Naive thymus-derived CD8-positive, alpha-beta T cell (primary cell): ENCODE measurements around the gene METTL23. TPM values are rescaled to one million over a fixed set of nuclear protein-coding genes. Genes with fewer than 3 reads are reported as not detected.
"Not testable (repeated sequence)": the region's sequence is repeated elsewhere in the genome, so short reads cannot be mapped to it uniquely, and the experiment has no call there.

ENCODE experiments used
- ATAC-seq, 2 donors: fragments of 150-1000 bp; cut with Tn5 transposase in 1 of 2; sonication (Bioruptor Pico), chemical (Tn5 transposase) in 1 of 2; 1 replicate in 1 of 2; 2 replicates in 1 of 2; pipeline ENCODE4 v1.10.0; 2021; ENCODE audit warnings: mild to moderate bottlenecking in 2 of 2, moderate library complexity in 2 of 2
- POLR2A ChIA-PET: fragments of 350-600 bp; sonication (Branson Sonifier 250); formaldehyde crosslinking; loops from one replicate; lab custom pipeline; 2021; ENCODE audit warnings: antibody characterized with exemption; lab: Charles Lee
- DNase-seq, 10 donors: peaks; one replicate each; pipeline versions ENCODE4 v3.0.0 to v3.0.0-alpha.2; 2020 to 2022
- H3K27ac Mint-ChIP-seq, 10 donors: one replicate each; pipeline ENCODE4 v1.8.0; 2020 to 2022; ENCODE audit warnings: mild to moderate bottlenecking in 10 of 10, mixed read lengths in 10 of 10, moderate library complexity in 4 of 10, inconsistent platforms in 1 of 10
- H3K27me3 Mint-ChIP-seq, 5 donors: one replicate each; pipeline ENCODE4 v1.8.0; 2021 to 2022; ENCODE audit warnings: mixed read lengths in 5 of 5
- H3K36me3 Mint-ChIP-seq, 3 donors: one replicate each; pipeline ENCODE4 v1.8.0; 2020 to 2022; ENCODE audit warnings: mixed read lengths in 3 of 3, mild to moderate bottlenecking in 2 of 3, inconsistent platforms in 1 of 3
- H3K4me1 Mint-ChIP-seq, 4 donors: one replicate each; pipeline ENCODE4 v1.8.0; 2021 to 2022; ENCODE audit warnings: mixed read lengths in 4 of 4
- H3K4me3 Mint-ChIP-seq, 10 donors: one replicate each; pipeline ENCODE4 v1.8.0; 2020 to 2022; ENCODE audit warnings: mild to moderate bottlenecking in 10 of 10, mixed read lengths in 10 of 10, moderate library complexity in 6 of 10, inconsistent platforms in 1 of 10
- H3K9me3 Mint-ChIP-seq, 9 donors: one replicate each; pipeline ENCODE4 v1.8.0; 2020 to 2022; ENCODE audit warnings: mixed read lengths in 9 of 9, mild to moderate bottlenecking in 3 of 9, inconsistent platforms in 1 of 9, moderate library complexity in 1 of 9
- polyA plus RNA-seq, 3 donors: library from polyadenylated mRNA; unstranded; fragments of 300-500 nt; fragmentation: Illumina TruSeq; gene quantifications; one replicate each; pipeline ENCODE4 v1.2.3, GENCODE V29; 2021
- total RNA-seq, 8 experiments: library from RNA in 2 of 8; stranded (reverse) in 2 of 8; gene quantifications; one replicate each; pipeline ENCODE4 v1.2.3 and lab custom pipeline; 2021 to 2026

The METTL23 gene
- total and polyA plus RNA-seq, 5 experiments from 2014 or later, result 86.2 to 154 (median 140) TPM

DNA sequence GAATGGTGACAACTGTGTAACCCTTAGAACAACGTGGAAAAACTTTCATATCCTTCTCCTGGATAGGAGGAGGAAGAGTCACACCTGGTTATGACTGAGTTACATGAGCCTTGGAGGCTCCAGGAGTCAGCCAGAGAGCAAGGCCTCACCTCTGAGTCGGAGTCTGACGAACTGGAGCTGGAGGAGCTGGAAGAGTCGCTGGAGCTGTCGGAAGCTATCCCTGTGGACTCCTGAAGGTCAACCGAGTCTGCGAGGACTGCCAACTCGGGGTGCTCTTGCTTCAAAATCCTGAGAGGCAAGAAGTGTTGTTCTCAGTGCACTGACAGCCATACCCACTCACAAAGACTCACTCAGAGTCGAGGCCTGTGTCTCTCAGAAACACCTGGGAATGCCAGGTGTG is 6.4 kb upstream of the METTL23 start:
- H3K36me3 Mint-ChIP-seq, result peaks cover 0 to 95% (median 34%) of the 10 kb centered on the region in 3 donors
- no peaks in the 10 kb centered on the region for H3K27me3 Mint-ChIP-seq
- no peak overlapping the region for H3K4me3 Mint-ChIP-seq
- H3K27ac Mint-ChIP-seq, result peak overlapping the region in 2 of 10 donors; percentile 41 to 66
- no peaks in the 10 kb centered on the region for H3K9me3 Mint-ChIP-seq
- POLR2A ChIA-PET, result interaction anchor here (1.1 kb wide), 1 partner anchor 48 kb away, joined by 3 read pairs; no protein-coding TSS in a partner anchor
- DNase-seq (no peak), ATAC-seq (no peak)
- peaks cover 18 to 66% (median 39%) of the 10 kb centered on the region in 4 donors for H3K4me1 Mint-ChIP-seq

- H3K27ac Mint-ChIP-seq, result peak overlapping the region in 6 of 10 donors; percentile 5 to 73 (median 48)
- POLR2A ChIA-PET, result interaction anchor here (0.5 to 9.3 kb wide), 2 partner anchors 17 to 32 kb away, joined by 4 to 184 read pairs; partner anchors contain the start of genes MFSD11 and SRSF2
Measured at GRCh38 chr17:76720941-76721340, 5.7 kb upstream of the METTL23 start.

GRCh38 chr17:76721463-76721862 is 5.2 kb upstream of the METTL23 start:
- no peaks in the 10 kb centered on the region for H3K9me3 Mint-ChIP-seq
- H3K27me3 Mint-ChIP-seq, result no peaks in the 10 kb centered on the region
- H3K36me3 Mint-ChIP-seq, result peaks cover 0 to 90% (median 32%) of the 10 kb centered on the region in 3 donors
- ATAC-seq, result no peak
- peaks cover 13 to 62% (median 36%) of the 10 kb centered on the region in 4 donors for H3K4me1 Mint-ChIP-seq
- DNase-seq, result no peak
- peak overlapping the region in 6 of 10 donors; percentile 16 to 79 (median 62) for H3K27ac Mint-ChIP-seq
- peak overlapping the region in 1 of 10 donors; percentile 18 for H3K4me3 Mint-ChIP-seq
- POLR2A ChIA-PET, result interaction anchor here (0.5 to 9.3 kb wide), 3 partner anchors 16 to 528 kb away, joined by 3 to 184 read pairs (median 4); partner anchors contain the start of genes MFSD11 and SRSF2

More at GRCh38 chr17:76720941-76721340, 5.7 kb upstream of the METTL23 start:
- no peaks in the 10 kb centered on the region for H3K27me3 Mint-ChIP-seq
- peak overlapping the region in 1 of 10 donors; percentile 10 for H3K4me3 Mint-ChIP-seq
- no peaks in the 10 kb centered on the region for H3K9me3 Mint-ChIP-seq
- DNase-seq (no peak), ATAC-seq (no peak)
- peaks cover 0 to 93% (median 32%) of the 10 kb centered on the region in 3 donors for H3K36me3 Mint-ChIP-seq
- peaks cover 15 to 65% (median 39%) of the 10 kb centered on the region in 4 donors for H3K4me1 Mint-ChIP-seq

- DNase-seq, result no peak
- ATAC-seq, result no peak
- peak overlapping the region in 2 of 10 donors; percentile 25 to 78 for H3K27ac Mint-ChIP-seq
- H3K4me1 Mint-ChIP-seq, result peaks cover 12 to 56% (median 34%) of the 10 kb centered on the region in 4 donors
- peaks cover 0 to 84% (median 30%) of the 10 kb centered on the region in 3 donors for H3K36me3 Mint-ChIP-seq
- POLR2A ChIA-PET, result interaction anchor here (0.6 to 9.3 kb wide), 3 partner anchors 15 to 528 kb away, joined by 3 to 184 read pairs (median 5); partner anchors contain the start of genes MFSD11 and SRSF2
- H3K27me3 Mint-ChIP-seq, result no peaks in the 10 kb centered on the region
- no peak overlapping the region for H3K4me3 Mint-ChIP-seq
- no peaks in the 10 kb centered on the region for H3K9me3 Mint-ChIP-seq
Measured at GRCh38 chr17:76722279-76722678, 4.4 kb upstream of the METTL23 start.

DNA sequence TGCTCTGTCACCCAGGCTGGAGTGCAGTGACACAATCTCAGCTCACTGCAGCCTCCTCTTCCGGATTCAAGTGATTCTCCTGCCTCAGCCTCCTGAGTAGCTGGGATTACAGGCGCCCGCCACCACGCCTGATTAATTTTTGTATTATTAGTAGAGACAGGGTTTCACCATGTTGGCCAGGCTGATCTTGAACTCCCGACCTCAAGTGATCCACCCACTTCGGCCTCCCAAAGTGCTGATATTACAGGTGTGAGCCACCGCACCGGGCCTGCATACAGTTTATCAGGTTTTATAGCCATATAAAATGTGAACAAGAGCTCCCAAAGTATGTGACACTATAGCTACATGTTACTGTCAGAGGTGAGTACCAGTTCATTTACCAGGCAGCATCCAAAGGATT is 3.7 kb upstream of the METTL23 start:
- H3K27me3 Mint-ChIP-seq, result not testable (repeated sequence)
- H3K4me3 Mint-ChIP-seq, result peak overlapping the region in 3 of 10 donors; percentile 19 to 45 (median 24)
- POLR2A ChIA-PET, result interaction anchor here (0.5 to 9.3 kb wide), 6 partner anchors 10 to 1196 kb away, joined by 3 to 184 read pairs (median 3); partner anchors contain the start of genes MFSD11 and SRSF2

GRCh38 chr17:76723812-76724211 is 2.8 kb upstream of the METTL23 start:
- Mint-ChIP-seq H3K27ac (peak overlapping the region in 4 of 10 donors; percentile 14 to 52 (median 38)), H3K9me3 (no peaks in the 10 kb centered on the region), H3K4me1 (peaks cover 16 to 67% (median 44%) of the 10 kb centered on the region in 4 donors), H3K27me3 (no peaks in the 10 kb centered on the region), H3K4me3 (peak overlapping the region in 5 of 10 donors; percentile 36 to 98 (median 52)), H3K36me3 (peaks cover 0 to 74% (median 24%) of the 10 kb centered on the region in 3 donors)
- POLR2A ChIA-PET, result interaction anchor here (1.1 to 9.3 kb wide), 2 partner anchors 11 to 14 kb away, joined by 3 to 184 read pairs; partner anchors contain the start of genes MFSD11 and SRSF2
- DNase-seq (no peak), ATAC-seq (no peak)

More for the DNA sequence above, 3.7 kb upstream of the METTL23 start:
- peak overlapping the region in 3 of 10 donors; percentile 25 to 58 (median 43) for H3K27ac Mint-ChIP-seq
- peaks cover 0 to 82% (median 29%) of the 10 kb centered on the region in 3 donors for H3K36me3 Mint-ChIP-seq
- DNase-seq, ATAC-seq, H3K9me3 Mint-ChIP-seq: not testable (repeated sequence)
- H3K4me1 Mint-ChIP-seq, result peaks cover 16 to 61% (median 39%) of the 10 kb centered on the region in 4 donors

- ATAC-seq (peak; percentile 24 to 25), DNase-seq (peak in 9 of 10 donors; percentile 49 to 90 (median 66))
- peaks cover 15 to 78% (median 58%) of the 10 kb centered on the region in 4 donors for H3K4me1 Mint-ChIP-seq
- no peaks in the 10 kb centered on the region for H3K9me3 Mint-ChIP-seq
- POLR2A ChIA-PET, result interaction anchor here (0.6 to 9.3 kb wide), 12 partner anchors 9 to 1214 kb away, joined by 3 to 184 read pairs (median 8); partner anchors contain the start of genes MFSD11, MXRA7, PRPSAP1 and SRSF2
- H3K36me3 Mint-ChIP-seq, result peaks cover 0 to 72% (median 17%) of the 10 kb centered on the region in 3 donors
- no peaks in the 10 kb centered on the region for H3K27me3 Mint-ChIP-seq
- peak overlapping the region; percentile 91 to 99 (median 96) for H3K27ac Mint-ChIP-seq
- peak overlapping the region; percentile 91 to 99 (median 95) for H3K4me3 Mint-ChIP-seq
Measured at GRCh38 chr17:76725580-76726230, 934 bp upstream of the METTL23 start.

- POLR2A ChIA-PET, result interaction anchor here (0.6 to 9.3 kb wide), 11 partner anchors 9 to 416 kb away, joined by 3 to 184 read pairs (median 6); partner anchors contain the start of genes MFSD11, PRPSAP1 and SRSF2
- H3K27me3 Mint-ChIP-seq, result no peaks in the 10 kb centered on the region
Measured at GRCh38 chr17:76726231-76726775, 336 bp upstream of the METTL23 start, which contains the start of gene JMJD6. TSS of gene JMJD6 (minus strand) at chr17:76726606. CDS start at chr17:76726475, 131 bp downstream.

DNA sequence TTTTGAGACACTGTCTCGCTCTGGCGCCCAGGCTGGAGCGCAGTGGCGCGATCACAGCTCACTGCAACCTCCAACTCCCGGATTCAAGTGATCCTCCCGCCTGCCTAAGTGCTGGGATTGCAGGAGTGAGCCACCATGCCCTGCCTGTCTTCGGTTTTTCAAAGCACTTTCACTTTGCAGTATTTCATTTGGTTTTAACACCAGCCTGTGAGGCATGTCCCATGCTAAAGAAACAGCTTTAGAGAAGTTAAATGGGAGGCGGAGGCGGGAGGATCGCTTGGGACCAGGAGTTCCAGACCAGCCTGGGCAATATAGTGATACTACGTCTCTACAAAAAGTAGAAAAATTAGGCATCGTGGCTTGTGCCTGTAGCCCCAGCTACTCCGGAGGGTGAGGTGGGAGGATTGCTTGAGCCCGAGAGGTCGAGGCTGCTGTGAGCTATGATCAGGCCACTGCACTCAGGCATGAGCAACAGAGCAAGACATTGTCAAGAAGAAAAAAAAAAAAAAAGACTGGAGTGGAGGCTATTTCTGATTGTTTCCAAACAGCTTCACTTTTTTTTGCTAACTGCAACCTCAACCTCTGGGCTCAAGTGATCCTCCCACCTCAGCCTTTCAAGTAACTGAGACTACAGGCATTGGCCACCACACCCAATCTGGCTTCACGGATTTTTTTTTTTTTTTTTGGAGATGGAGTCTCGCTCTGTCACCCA is 1.3 kb downstream of the METTL23 start:
- no peaks in the 10 kb centered on the region for H3K27me3 Mint-ChIP-seq
- no peaks in the 10 kb centered on the region for H3K9me3 Mint-ChIP-seq
- peaks cover 13 to 79% (median 63%) of the 10 kb centered on the region in 4 donors for H3K4me1 Mint-ChIP-seq
- peaks cover 0 to 70% (median 9%) of the 10 kb centered on the region in 3 donors for H3K36me3 Mint-ChIP-seq
- DNase-seq (peak in 4 of 10 donors; percentile 23 to 49 (median 34)), ATAC-seq (no peak)
- POLR2A ChIA-PET, result interaction anchor here (0.5 to 9.3 kb wide), 26 partner anchors 10 to 1467 kb away, joined by 3 to 184 read pairs (median 4); partner anchors contain the start of genes MFSD11, MXRA7, PRPSAP1 and RECQL5
- peak overlapping the region; percentile 91 to 99 (median 97) for H3K4me3 Mint-ChIP-seq
- H3K27ac Mint-ChIP-seq, result peak overlapping the region; percentile 91 to 99 (median 98)

More at GRCh38 chr17:76726231-76726775, 336 bp upstream of the METTL23 start, which contains the start of gene JMJD6:
- Mint-ChIP-seq H3K9me3 (no peaks in the 10 kb centered on the region), H3K36me3 (peaks cover 0 to 70% (median 15%) of the 10 kb centered on the region in 3 donors), H3K4me3 (peak within 1 kb of the TSS; percentile 91 to 99 (median 97)), H3K27ac (peak within 1 kb of the TSS; percentile 91 to 99 (median 98)), H3K4me1 (peaks cover 13 to 75% (median 59%) of the 10 kb centered on the region in 4 donors)
- peak; percentile 81 to 85 for ATAC-seq
- peak in 5 of 10 donors; percentile 91 to 97 (median 94) for DNase-seq

GRCh38 chr17:76731800-76732733 is 5.4 kb downstream of the METTL23 start:
- not testable (repeated sequence) for DNase-seq, H3K9me3 Mint-ChIP-seq, H3K27me3 Mint-ChIP-seq, ATAC-seq
- Mint-ChIP-seq H3K4me1 (peaks cover 29 to 80% (median 71%) of the 10 kb centered on the region in 4 donors), H3K27ac (peak overlapping the region; percentile 56 to 97 (median 72)), H3K36me3 (peaks cover 21 to 76% (median 34%) of the 10 kb centered on the region in 3 donors), H3K4me3 (peak overlapping the region in 6 of 10 donors; percentile 22 to 94 (median 32))
- POLR2A ChIA-PET, result interaction anchor here (0.6 to 7.2 kb wide), 8 partner anchors 10 to 376 kb away, joined by 3 to 93 read pairs (median 4); no protein-coding TSS in a partner anchor
